A549 (cell line): ENCODE results near the gene P2RY13. TPM values are rescaled to one million over a fixed set of nuclear protein-coding genes. Genes with fewer than 3 reads are reported as not detected.

Experiments used
- ATAC-seq, 2 experiments: fragments of 200-7000 bp in 1 of 2; fragments of >200 bp in 1 of 2; cut with Nextera tagmentation in 1 of 2; cut with Tn5 transposase in 1 of 2; 3 replicates each; pipeline versions ENCODE4 v1.8.0 to v1.9.1; 2018 to 2020; ENCODE audit warnings: mild to moderate bottlenecking in 1 of 2, moderate library complexity in 1 of 2
- CTCF ChIA-PET: fragments of 300-600 bp; sonication (Branson Sonifier 250); formaldehyde crosslinking; extraction: SDS; loops from one replicate; lab custom pipeline; 2021; ENCODE audit warnings: antibody characterized with exemption, inconsistent platforms; lab: Yijun Ruan, JAX
- POLR2A ChIA-PET: fragments of 350-600 bp; formaldehyde crosslinking; extraction: SDS; loops from one replicate; lab custom pipeline; 2021; ENCODE audit warnings: antibody characterized with exemption, inconsistent platforms; lab: Yijun Ruan, JAX
- DNase-seq, 2 experiments: peaks; one replicate each; pipeline versions ENCODE4 v3.0.0 to v3.0.0-alpha.2; 2011 to 2016; ENCODE audit warnings: low read depth in 1 of 2, low spot score in 1 of 2
- FAIRE-seq: peaks from 2 replicates; lab custom pipeline; 2011; peaks lifted over from hg19 to GRCh38; lab: Jason Lieb, UNC
- H3K27ac ChIP-seq, 2 experiments: fragments of >200 bp; sonication (Bioruptor Twin); formaldehyde crosslinking; 3 replicates each; pipeline ENCODE4 v1.5.1; 2016 to 2017
- H3K4me1 ChIP-seq: fragments of >200 bp; sonication (Bioruptor Twin); formaldehyde crosslinking; 3 replicates; pipeline ENCODE4 v1.6.1; 2016
- H3K4me2 ChIP-seq: fragments of >200 bp; sonication (Bioruptor Twin); formaldehyde crosslinking; 3 replicates; pipeline ENCODE4 v1.6.1; 2016
- H3K4me3 ChIP-seq: fragments of >200 bp; sonication (Bioruptor Twin); formaldehyde crosslinking; 3 replicates; pipeline ENCODE4 v1.5.1; 2016
- H3K9me3 ChIP-seq: fragments of >200 bp; sonication (Bioruptor Twin); formaldehyde crosslinking; 3 replicates; pipeline ENCODE4 v1.6.1; 2016
- EHF ChIP-seq: fragments of 250-450 bp; sonication (Bioruptor Pico); IDR thresholded peaks from 2 replicates; pipeline ENCODE4 v1.5.0; 2020; ENCODE audit warnings: mild to moderate bottlenecking
- EHMT2 ChIP-seq: fragments of 200-600 bp; sonication (generic); IDR thresholded peaks from 2 replicates; pipeline ENCODE4 v1.6.1; 2016; ENCODE audit warnings: antibody characterized with exemption, low read depth, mild to moderate bottlenecking, moderate library complexity
- ESRRA ChIP-seq: fragments of 150-350 bp; IDR thresholded peaks from 2 replicates; pipeline ENCODE4 v1.6.1; 2014; ENCODE audit warnings: mild to moderate bottlenecking, low read length, borderline replicate concordance
- GATA3 ChIP-seq: IDR thresholded peaks from 2 replicates; pipeline ENCODE4 v1.6.1; 2012; ENCODE audit warnings: borderline replicate concordance
- HDAC2 ChIP-seq: fragments of 200-600 bp; sonication (generic); IDR thresholded peaks from 2 replicates; pipeline ENCODE4 v1.6.1; 2016
- HEYL ChIP-seq: fragments of 250-450 bp; sonication (Bioruptor Pico); IDR thresholded peaks from 2 replicates; pipeline ENCODE4 v1.8.0; 2021; ENCODE audit warnings: mild to moderate bottlenecking, moderate library complexity
- HOXA7 ChIP-seq: fragments of 250-450 bp; sonication (Bioruptor Pico); IDR thresholded peaks from 2 replicates; pipeline ENCODE4 v1.5.0; 2020; ENCODE audit warnings: mild to moderate bottlenecking, moderate library complexity
- MAFK ChIP-seq: fragments of 450-650 bp; IDR thresholded peaks from 2 replicates; pipeline ENCODE4 v1.6.1; 2014; ENCODE audit not compliant: partially characterized antibody
- MYC ChIP-seq: IDR thresholded peaks from 2 replicates; pipeline ENCODE4 v1.6.1; 2012; ENCODE audit warnings: mild to moderate bottlenecking, inconsistent platforms, low read length, improper control_type of control experiment, borderline replicate concordance
- NFE2L2 ChIP-seq: fragments of 150-350 bp; conservative IDR thresholded peaks from 2 replicates; pipeline ENCODE4 v1.6.1; 2014; ENCODE audit warnings: low read length
- PHF8 ChIP-seq: fragments of 200-600 bp; sonication (generic); IDR thresholded peaks from 2 replicates; pipeline ENCODE4 v1.6.1; 2016; ENCODE audit warnings: low read depth, mild to moderate bottlenecking, antibody characterized with exemption, moderate library complexity, borderline replicate concordance
- RCOR1 ChIP-seq: fragments of 150-350 bp; IDR thresholded peaks from 2 replicates; pipeline ENCODE4 v1.6.1; 2014; ENCODE audit warnings: antibody characterized with exemption, low read length, low read depth
- RNF2 ChIP-seq: fragments of 200-600 bp; sonication (generic); IDR thresholded peaks from 2 replicates; pipeline ENCODE4 v1.6.1; 2016; ENCODE audit warnings: low read depth, mild to moderate bottlenecking, antibody characterized with exemption, moderate library complexity, borderline replicate concordance
- TFCP2L1 ChIP-seq: fragments of 250-450 bp; sonication (Bioruptor Pico); IDR thresholded peaks from 2 replicates; pipeline ENCODE4 v1.5.0; 2021; ENCODE audit warnings: mild to moderate bottlenecking
- TP53 ChIP-seq: fragments of 250-450 bp; sonication (Bioruptor Pico); IDR thresholded peaks from 2 replicates; pipeline ENCODE4 v1.5.0; 2021; ENCODE audit warnings: mild to moderate bottlenecking, moderate library complexity
- ZC3H11A ChIP-seq: fragments of 450-650 bp; IDR thresholded peaks from 2 replicates; pipeline ENCODE4 v1.6.1; 2014; ENCODE audit warnings: antibody characterized with exemption, mild to moderate bottlenecking
- ZFP36 ChIP-seq: fragments of 450-650 bp; IDR thresholded peaks from 2 replicates; pipeline ENCODE4 v1.6.1; 2014; ENCODE audit warnings: borderline replicate concordance; ENCODE audit not compliant: partially characterized antibody
- WGBS: methylation state at CpG from one replicate; pipeline ENCODE4 v1.1.6; 2017; ENCODE audit errors: missing lambda C conversion rate; 5-methylcytosine and 5-hydroxymethylcytosine counted together
- polyA plus RNA-seq, 4 experiments: library from polyadenylated mRNA; depleted of rRNA in 3 of 4; stranded (reverse); fragments of >200 nt; fragmentation: RNase III in 1 of 4; extraction: RNeasy Plus Mini Kit Qiagen cat#74134 plus additional on column Dnase treatment in 1 of 4; gene quantifications; 2 replicates in 3 of 4; 3 replicates in 1 of 4; pipeline ENCODE4 v1.2.3, GENCODE V29; 2011 to 2017
- TF ChIP-seq, protein P1 (sequence below): fragments of >200 bp; sonication (Bioruptor Twin); formaldehyde crosslinking; IDR thresholded peaks from 3 replicates; pipeline ENCODE4 v1.6.1; 2016
- TF ChIP-seq, protein P2 (sequence below): fragments of 150-350 bp; IDR thresholded peaks from 2 replicates; pipeline ENCODE4 v1.6.1; 2014; ENCODE audit warnings: low read depth, mild to moderate bottlenecking, low read length
- TF ChIP-seq, protein P3 (sequence below): fragments of 250-450 bp; sonication (Bioruptor Pico); IDR thresholded peaks from 2 replicates; pipeline ENCODE4 v1.5.0; 2020; ENCODE audit warnings: low read depth, mild to moderate bottlenecking, moderate library complexity
- TF ChIP-seq, protein P4 (sequence below): IDR thresholded peaks from 2 replicates; pipeline ENCODE4 v1.6.1; 2012; ENCODE audit warnings: low read depth, borderline replicate concordance
- TF ChIP-seq, protein P5 (sequence below): fragments of 200-600 bp; sonication (generic); IDR thresholded peaks from 2 replicates; pipeline ENCODE4 v1.6.1; 2016; ENCODE audit warnings: antibody characterized with exemption, mild to moderate bottlenecking, moderate library complexity

The P2RY13 gene
- polyA plus RNA-seq, 2 of the 4 experiments (the other 2 are of a cell fraction) = not detected

DNA sequence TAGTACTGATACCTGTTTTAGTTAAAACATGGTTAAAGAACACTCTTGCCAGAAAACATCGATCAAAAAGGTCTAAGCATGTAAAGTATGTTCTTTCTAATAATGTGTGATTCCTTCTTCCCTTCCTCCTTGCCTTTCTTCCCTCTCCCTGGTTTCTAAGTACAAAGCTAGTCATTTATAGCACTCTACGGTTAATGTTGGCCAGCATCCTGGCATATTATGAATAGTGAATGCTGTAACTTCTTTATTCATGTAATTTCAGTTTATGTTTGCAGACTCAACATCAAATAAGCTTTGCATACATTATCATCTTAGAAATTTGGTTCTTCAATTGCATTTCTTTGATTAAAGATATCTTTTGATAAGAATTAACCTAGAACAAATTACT, 28.1 kb upstream of the P2RY13 start:
- H3K4me2 ChIP-seq = no peak overlapping the region
- H3K9me3 ChIP-seq = no peaks in the 10 kb centered on the region
- no peak overlapping the region for H3K27ac ChIP-seq
- ATAC-seq = no peak
- no peaks in the 10 kb centered on the region for H3K4me1 ChIP-seq
- WGBS = 68% methylated on average over 2 of the region's 2 CpGs
- no peak for TF ChIP-seq RCOR1
- TF ChIP-seq, protein P1, sequence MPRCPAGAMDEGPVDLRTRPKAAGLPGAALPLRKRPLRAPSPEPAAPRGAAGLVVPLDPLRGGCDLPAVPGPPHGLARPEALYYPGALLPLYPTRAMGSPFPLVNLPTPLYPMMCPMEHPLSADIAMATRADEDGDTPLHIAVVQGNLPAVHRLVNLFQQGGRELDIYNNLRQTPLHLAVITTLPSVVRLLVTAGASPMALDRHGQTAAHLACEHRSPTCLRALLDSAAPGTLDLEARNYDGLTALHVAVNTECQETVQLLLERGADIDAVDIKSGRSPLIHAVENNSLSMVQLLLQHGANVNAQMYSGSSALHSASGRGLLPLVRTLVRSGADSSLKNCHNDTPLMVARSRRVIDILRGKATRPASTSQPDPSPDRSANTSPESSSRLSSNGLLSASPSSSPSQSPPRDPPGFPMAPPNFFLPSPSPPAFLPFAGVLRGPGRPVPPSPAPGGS = no peak
- H3K4me3 ChIP-seq = no peak overlapping the region
- DNase-seq = no peak
- ChIA-PET CTCF (interaction anchor here (1.0 kb wide), 1 partner anchor 31 kb away, joined by 3 read pairs; no protein-coding TSS in a partner anchor), POLR2A (no interaction called here)
- no peak for FAIRE-seq

DNA sequence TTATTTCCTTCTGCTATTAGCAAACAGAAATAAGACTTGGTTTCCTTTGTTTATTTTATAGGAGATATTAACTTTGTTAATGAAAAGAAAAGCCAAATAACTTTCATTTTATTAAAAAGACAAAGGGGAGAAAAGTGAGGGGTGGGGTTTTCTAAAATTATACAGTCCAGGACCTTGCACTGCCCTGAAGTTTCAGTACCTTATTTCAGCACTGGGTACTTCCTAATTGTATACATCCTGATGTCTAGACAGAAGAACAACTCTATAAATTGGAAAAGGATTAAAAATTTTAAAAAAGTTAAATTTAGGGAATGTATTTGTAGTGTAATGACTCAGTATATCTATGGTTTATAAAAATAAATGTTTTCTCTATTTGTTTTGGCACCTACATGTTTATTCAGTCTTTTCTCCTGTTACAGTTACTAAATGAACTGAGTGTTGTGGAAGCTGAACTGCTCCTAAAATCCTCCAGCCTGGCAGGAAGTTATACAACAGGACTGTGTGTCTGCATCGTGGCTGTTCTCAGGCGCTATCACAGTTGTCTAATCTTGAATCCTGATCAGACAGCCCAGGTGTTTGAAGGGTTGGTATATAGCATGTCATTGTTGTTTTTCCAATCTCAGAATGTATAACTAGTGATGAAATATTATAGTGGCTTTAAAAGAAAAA, 27.6 kb upstream of the P2RY13 start:
- 66% methylated on average over 2 of the region's 2 CpGs for WGBS
- H3K4me2 ChIP-seq = no peak overlapping the region
- no peaks in the 10 kb centered on the region for H3K4me1 ChIP-seq
- no peak for TF ChIP-seq ZC3H11A
- TF ChIP-seq, protein P2, sequence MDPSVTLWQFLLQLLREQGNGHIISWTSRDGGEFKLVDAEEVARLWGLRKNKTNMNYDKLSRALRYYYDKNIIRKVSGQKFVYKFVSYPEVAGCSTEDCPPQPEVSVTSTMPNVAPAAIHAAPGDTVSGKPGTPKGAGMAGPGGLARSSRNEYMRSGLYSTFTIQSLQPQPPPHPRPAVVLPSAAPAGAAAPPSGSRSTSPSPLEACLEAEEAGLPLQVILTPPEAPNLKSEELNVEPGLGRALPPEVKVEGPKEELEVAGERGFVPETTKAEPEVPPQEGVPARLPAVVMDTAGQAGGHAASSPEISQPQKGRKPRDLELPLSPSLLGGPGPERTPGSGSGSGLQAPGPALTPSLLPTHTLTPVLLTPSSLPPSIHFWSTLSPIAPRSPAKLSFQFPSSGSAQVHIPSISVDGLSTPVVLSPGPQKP = no peak
- no peak for TF ChIP-seq ESRRA
- no peak for TF ChIP-seq EHMT2
- ATAC-seq = no peak
- ChIA-PET CTCF (interaction anchor here (1.0 kb wide), 1 partner anchor 31 kb away, joined by 3 read pairs; no protein-coding TSS in a partner anchor), POLR2A (no interaction called here)
- no peak overlapping the region for H3K27ac ChIP-seq
- no peak overlapping the region for H3K4me3 ChIP-seq
- DNase-seq = no peak
- H3K9me3 ChIP-seq = no peaks in the 10 kb centered on the region
- FAIRE-seq = no peak

DNA sequence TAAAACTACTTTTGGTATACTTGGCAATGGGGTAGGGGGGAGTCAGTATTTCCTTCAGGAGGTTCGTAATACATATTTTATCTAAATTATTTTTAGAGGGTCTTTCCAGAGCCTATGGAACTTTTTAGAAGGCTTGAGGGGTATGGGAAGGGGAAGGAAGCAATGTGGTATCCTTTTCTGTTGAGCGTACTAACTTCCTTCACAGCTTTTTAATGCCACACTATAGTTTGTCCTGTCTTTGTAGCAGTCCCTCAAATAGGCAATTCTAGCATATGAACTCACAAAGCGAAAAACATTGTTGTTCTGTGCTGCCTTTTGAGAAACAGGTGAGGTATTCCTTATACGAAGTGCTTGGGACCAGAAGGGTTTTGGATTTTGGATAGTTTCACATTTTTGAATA, 22.3 kb upstream of the P2RY13 start:
- 83% methylated on average over 4 of the region's 4 CpGs for WGBS
- Histone ChIP-seq H3K4me2 (no peak overlapping the region), H3K9me3 (no peaks in the 10 kb centered on the region), H3K4me1 (no peaks in the 10 kb centered on the region), H3K4me3 (no peak overlapping the region)
- ATAC-seq (no peak), FAIRE-seq (no peak)
- no peak for TF ChIP-seq MYC
- no peak for TF ChIP-seq RNF2
- TF ChIP-seq EHF (CRISPR knock-in tag) = no peak
- no peak for TF ChIP-seq TFCP2L1 (CRISPR knock-in tag)
- TF ChIP-seq, protein P3, sequence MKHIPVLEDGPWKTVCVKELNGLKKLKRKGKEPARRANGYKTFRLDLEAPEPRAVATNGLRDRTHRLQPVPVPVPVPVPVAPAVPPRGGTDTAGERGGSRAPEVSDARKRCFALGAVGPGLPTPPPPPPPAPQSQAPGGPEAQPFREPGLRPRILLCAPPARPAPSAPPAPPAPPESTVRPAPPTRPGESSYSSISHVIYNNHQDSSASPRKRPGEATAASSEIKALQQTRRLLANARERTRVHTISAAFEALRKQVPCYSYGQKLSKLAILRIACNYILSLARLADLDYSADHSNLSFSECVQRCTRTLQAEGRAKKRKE (CRISPR knock-in tag) = no peak
- TF ChIP-seq HEYL (CRISPR knock-in tag) = no peak
- TF ChIP-seq HDAC2 = no peak
- TF ChIP-seq MAFK = no peak
- no peak for TF ChIP-seq HOXA7
- no peak for TF ChIP-seq PHF8
- TF ChIP-seq NFE2L2 = no peak
- TF ChIP-seq, protein P4, sequence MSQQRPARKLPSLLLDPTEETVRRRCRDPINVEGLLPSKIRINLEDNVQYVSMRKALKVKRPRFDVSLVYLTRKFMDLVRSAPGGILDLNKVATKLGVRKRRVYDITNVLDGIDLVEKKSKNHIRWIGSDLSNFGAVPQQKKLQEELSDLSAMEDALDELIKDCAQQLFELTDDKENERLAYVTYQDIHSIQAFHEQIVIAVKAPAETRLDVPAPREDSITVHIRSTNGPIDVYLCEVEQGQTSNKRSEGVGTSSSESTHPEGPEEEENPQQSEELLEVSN = no peak
- TF ChIP-seq ZFP36 = no peak
- TF ChIP-seq TP53 (CRISPR knock-in tag) = no peak
- TF ChIP-seq, protein P5, sequence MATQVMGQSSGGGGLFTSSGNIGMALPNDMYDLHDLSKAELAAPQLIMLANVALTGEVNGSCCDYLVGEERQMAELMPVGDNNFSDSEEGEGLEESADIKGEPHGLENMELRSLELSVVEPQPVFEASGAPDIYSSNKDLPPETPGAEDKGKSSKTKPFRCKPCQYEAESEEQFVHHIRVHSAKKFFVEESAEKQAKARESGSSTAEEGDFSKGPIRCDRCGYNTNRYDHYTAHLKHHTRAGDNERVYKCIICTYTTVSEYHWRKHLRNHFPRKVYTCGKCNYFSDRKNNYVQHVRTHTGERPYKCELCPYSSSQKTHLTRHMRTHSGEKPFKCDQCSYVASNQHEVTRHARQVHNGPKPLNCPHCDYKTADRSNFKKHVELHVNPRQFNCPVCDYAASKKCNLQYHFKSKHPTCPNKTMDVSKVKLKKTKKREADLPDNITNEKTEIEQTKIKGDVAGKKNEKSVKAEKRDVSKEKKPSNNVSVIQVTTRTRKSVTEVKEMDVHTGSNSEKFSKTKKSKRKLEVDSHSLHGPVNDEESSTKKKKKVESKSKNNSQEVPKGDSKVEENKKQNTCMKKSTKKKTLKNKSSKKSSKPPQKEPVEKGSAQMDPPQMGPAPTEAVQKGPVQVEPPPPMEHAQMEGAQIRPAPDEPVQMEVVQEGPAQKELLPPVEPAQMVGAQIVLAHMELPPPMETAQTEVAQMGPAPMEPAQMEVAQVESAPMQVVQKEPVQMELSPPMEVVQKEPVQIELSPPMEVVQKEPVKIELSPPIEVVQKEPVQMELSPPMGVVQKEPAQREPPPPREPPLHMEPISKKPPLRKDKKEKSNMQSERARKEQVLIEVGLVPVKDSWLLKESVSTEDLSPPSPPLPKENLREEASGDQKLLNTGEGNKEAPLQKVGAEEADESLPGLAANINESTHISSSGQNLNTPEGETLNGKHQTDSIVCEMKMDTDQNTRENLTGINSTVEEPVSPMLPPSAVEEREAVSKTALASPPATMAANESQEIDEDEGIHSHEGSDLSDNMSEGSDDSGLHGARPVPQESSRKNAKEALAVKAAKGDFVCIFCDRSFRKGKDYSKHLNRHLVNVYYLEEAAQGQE = no peak
- TF ChIP-seq GATA3 = no peak
- TF ChIP-seq, all 56 proteins: peak for 0
- no peak overlapping the region for H3K27ac ChIP-seq
- DNase-seq = no peak
- ChIA-PET CTCF (no interaction called here), POLR2A (no interaction called here)
